Measurements from ENCODE around the gene FBXW8. TPM values are rescaled to one million over a fixed set of nuclear protein-coding genes. Genes with fewer than 3 reads are reported as not detected.

Gene FBXW8
- total RNA-seq, 1 donor from 2014 or later: 16.4 TPM

DNA sequence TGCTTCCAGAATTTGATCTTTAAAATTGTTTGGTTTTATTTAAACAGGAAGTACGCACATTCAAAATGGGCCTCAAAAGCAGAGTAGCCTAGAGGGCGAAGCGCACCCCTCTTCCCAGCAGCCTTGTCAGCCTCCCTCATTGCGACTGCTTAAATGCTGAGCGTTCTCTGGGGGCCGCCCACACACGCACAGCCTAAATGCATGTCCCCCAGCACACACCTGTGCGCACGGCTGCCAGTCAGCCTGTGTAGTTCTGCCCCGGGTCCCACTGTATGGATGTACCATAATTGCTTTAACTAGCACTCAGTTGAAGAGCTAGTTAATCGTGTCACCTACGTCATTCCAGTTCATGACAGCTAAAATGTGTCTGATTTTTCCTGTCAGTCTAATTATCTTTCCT is 109.1 kb downstream of the FBXW8 start:
- DNase-seq (ENCODE audit: low read depth): no peak

DNA sequence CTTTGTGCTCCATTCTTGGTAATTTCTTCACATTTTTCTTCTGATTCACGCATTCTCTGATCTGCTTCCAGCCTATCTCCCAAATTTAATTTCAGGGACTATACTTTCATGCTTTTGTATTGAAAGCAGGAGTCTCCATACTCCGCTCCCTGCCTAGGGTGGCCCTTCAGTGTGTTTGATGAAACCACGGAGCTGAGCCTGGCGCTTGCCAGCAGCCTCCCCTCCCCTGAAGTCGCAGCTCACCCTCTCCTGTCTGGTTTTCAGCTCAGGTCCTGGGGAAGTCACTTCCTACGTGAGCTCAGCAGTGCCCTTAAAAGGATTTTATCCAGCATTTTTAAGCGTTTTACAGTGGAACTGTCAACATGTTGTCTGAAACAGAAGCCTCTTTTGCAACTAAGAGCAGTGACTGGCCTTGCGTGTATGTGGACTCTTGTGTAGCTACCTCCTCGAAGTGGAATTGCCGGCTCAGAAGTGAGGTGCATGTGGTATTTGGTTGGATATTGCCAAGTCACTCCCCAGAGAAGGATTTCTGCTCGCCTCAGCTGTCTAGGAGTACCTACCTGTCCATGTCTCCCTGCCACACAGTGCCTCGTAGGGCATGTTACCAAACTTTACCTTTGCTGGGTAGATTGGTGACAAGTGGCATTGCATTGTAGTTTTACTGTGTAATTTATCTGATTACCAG is 109.9 kb downstream of the FBXW8 start:
- no peak for DNase-seq (ENCODE audit: low read depth)

DNA sequence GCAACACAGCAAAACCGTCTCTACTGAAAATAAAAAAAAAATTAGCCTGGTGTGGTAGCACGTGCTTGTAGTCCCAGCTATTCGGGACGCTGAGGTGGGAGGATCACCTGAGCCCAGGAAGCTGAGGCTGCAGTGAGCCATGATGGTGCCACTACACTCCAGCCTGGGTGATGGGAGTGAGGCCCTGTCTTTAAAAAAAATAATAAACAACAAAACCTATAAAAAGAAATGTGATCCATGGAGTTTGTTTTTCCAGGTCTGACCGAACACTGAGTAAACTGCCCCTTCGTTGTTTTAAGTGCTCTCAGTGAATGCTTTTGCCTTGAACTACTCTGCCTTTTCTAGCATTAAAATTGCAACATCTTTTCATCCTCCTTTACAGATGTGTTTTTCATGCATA is 111.7 kb downstream of the FBXW8 start:
- no peak for DNase-seq (ENCODE audit: low read depth)

DNA sequence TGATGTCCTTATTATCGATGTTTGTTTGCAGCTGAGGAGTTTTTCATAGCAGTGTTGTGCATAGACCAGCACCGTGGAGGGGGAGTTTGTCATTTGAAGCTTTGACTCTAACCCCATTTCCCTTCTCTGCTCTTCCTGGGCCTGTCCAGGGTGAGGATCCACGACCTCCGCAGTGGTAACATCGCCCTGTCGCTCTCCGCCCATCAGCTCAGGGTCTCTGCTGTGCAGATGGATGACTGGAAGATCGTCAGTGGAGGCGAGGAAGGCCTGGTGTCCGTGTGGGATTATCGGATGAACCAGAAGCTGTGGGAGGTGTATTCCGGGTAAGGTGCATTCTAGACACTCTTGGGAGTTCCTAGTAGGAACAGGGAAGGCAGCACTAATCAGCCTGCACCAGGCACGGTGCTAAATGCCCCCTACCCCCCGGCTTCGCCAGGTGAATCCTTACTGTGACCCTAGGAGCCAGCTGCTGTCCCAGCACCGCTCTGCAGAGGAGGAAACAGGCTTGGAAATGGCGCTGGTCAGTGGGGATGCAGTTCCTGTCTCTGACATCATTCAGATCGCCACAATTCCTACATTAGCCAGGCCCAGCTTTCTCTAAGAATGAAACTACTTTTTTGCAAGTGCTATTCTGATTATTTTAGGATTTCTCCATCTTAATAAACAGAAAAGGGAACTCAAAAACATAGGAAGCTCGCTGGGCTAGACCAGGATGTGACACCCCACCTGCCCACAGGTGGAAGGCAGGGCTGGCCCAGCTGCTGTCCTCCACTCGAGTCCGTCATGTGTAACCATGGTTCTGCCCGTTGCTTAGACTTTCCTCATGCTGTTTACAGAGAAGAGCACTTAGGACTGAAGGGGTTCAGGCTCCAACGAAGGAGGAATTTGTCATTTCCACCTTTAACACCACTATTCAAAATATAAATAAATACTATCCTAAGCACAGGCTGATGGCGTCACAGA is 113.5 kb downstream of the FBXW8 start:
- DNase-seq (ENCODE audit: low read depth): no peak

DNA sequence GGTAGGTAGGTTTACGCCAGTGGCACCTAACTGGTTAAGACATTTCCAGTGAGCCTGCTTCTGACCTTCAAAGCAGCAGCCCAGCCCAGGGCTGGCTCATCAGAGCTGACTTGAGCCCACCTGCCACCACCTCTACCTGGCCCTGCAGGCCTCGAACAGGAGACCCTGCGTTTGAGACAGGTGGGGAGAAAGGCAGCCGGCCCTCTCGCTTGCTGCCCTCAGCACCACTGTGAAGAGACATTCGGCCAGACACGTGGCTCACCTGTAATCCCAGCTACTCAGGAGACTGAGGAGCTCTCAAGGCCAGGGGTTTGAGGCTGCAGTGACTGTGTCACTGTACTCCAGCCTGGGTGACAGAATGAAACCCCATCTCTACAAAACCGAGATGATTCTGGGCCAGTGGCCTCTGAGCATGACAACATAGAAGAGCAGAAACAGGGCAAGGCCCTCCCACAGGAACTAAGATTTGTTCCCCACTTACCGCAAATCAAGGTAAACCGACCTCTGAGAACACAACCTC is 114.3 kb downstream of the FBXW8 start:
- DNase-seq (ENCODE audit: low read depth): no peak

DNA sequence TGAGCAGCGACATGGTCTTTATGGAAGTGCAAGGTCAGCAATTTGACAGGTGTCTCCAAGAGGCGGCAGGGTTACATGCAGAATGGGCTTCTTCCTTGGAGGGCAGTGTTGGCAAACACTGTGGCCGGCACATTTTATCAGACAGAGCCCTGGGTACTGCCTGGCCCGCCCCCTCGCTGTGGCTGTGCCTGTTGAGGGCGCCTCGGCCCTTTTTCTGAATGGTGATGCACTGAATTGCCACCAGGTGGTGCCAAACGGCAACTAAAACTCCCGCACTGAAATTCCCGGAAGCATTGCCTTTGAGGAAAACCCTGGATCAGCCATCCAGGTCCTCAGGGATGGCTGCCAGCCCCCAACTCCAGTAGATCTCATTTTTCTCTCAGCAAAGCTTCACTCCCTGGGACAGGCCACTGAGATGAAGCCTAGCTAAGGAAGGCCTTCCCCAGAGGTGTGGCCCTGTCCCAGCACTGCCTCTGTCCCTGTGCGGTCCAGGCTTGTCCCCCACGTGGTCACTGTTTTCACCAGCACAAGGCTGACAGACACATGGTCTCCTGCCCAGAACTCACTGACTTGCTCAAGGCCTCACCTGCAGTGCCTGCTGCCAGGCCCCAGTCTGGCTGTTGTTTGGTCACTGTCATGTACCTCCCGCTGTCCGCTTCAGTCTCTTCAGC is 114.9 kb downstream of the FBXW8 start:
- DNase-seq (ENCODE audit: low read depth): peak; percentile 67

DNA sequence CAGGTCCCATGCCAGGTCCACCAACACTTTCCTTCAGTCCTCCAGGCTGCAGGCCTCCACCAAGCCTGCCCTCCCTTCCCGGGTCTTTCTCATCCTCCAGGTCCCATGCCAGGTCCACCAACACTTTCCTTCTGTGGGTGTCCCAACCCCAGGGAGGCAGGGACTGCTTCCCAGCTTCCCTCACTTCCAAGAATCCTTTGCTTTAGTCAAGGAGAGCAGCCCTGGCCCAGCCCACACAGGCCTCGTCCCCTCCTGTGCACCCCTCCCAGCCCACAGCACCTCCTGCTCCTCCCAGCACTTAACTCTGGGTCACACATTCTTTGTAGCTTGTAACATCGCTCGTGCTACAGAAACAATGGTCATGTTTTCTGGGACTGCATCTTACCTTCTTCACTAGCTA is 115.6 kb downstream of the FBXW8 start:
- DNase-seq (ENCODE audit: low read depth): no peak

DNA sequence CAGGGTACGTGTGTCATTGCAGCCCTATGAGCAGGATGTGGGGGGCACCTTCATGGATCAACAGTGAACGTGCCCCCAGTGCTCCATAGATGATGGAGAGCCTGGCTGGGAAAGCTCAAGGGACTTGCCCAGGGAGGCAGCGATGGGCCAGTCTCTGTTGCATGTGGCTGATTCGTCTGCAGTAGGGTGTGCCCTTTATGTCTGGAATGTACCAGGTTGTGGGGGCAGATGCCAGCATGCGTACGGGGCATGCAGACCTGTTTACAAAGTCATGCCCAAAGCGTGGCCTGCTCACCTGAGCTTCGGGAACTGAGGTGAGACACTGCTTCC is 116.1 kb downstream of the FBXW8 start:
- no peak for DNase-seq (ENCODE audit: low read depth)

DNA sequence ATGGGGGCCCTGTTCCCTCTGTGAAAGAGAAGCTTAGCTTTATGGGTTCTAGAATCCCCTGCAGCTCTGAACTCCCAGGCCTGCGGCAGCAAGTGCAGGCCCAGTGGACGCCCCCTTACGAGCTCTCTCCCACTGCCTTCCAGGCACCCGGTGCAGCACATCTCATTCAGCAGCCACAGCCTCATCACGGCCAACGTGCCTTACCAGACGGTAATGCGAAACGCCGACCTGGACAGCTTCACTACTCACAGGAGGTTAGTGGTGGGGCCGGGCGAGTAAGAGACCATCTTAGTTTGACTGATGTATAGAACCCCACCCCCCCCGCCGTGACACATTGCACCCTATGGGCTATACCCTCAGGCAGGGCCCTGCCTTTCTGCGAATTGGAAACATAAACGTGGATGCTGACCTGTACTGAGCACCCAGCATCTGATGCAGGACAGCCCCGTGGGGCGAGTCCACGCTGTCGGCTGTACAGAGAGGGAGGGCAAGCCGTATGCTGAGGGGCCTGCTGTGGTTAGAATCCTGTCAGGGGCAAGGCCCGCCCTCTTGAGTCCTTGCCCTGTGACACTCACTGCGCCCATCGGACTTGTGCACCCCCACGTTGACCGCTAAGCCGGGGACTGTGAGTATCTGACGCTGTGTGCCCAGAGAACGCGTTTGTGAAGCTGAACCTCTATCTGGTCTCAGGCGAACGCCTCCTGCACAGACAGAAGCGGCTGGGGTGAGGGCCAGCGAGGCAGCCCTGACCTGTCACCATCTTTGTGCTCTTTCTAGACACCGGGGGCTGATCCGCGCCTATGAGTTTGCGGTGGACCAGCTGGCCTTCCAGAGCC is 116.7 kb downstream of the FBXW8 start:
- no peak for DNase-seq (ENCODE audit: low read depth)

DNA sequence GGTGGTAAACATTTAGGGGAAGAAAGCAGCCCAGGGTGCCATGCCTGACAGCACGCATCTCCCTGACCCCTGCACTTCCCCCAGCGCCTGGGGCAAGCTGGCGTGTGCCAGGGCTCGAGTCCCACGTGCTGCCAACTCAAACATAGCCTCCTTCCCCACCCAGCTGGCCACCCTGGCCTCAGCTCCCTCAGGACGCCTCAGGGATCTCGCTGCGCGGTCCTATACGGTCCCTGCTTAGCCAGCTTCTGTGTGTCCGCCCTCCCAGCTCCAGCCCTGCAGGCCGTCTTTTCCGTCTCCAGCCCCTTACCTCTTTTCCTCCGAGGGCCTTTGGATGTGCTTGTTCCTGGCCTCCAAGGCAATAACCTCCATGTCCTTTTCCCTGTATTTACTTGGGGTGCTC is 117.5 kb downstream of the FBXW8 start:
- no peak for DNase-seq (ENCODE audit: low read depth)

DNA sequence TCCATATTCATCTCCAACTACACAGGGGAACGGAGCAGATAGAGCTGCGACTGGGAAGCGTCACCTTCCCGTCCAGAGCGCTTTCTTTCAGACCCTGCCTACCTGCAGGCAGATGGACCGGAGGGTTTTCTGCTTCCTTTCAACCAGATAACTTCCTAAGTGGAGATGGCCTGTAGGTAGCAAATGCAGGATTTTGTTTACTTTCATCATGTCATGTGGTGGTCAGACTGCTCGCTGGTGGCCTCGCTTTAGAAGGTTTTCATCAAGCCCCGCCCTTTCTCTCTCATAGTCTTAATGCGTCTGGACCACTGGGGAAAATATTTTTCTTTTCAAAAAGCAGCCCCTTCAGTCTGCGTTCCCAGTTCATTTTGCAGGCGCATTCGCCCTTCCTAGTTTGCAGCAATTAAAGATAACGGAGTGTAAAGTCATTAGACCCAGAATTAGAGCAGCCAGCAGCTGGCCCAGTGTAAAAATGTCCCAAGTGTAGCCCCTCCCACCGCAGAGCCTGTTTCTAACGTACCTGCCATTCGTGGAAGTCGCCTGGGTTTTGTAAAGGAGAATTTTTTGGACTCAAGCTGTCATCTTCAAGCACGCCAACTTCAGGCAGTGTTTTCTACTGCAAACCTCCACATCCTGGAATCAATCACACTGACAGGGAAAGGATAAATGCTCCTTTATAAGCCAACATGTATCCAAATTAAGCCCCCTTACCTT is 119.6 kb downstream of the FBXW8 start:
- DNase-seq (ENCODE audit: low read depth): no peak

DNA sequence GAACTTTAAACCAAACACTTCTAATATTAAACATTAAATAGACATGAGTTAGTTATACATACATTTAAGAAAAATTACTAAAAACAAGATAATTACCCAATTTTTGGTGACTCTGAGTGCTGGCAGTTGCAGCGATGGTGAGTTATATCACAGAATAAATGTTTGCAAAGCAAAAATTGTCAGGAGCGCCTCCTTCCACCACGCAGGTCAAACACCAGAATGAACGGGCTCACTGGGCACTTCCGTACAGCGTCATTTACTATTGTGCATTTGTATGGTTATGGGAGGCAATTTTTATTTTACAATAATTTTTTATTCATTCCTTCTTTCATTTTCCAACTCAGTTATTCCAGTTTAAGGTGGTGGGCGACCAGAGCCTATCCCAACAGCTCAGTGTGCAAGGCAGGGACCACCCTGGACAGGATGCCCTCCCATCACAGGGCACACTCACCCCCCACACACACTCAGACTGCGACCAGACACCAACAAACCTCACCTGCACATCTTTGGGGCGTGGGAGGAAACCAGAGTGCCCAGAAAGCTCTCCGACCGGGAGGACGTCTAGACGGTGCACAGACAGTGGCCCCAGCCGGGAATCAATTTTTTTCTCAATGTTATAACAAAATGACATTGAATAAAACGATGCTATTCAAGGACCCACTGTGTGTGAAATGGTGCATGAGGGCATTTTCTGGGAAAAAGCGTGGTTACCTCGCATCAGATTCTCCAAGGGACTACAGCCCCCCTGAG is 121.3 kb downstream of the FBXW8 start:
- no peak for DNase-seq (ENCODE audit: low read depth)

DNA sequence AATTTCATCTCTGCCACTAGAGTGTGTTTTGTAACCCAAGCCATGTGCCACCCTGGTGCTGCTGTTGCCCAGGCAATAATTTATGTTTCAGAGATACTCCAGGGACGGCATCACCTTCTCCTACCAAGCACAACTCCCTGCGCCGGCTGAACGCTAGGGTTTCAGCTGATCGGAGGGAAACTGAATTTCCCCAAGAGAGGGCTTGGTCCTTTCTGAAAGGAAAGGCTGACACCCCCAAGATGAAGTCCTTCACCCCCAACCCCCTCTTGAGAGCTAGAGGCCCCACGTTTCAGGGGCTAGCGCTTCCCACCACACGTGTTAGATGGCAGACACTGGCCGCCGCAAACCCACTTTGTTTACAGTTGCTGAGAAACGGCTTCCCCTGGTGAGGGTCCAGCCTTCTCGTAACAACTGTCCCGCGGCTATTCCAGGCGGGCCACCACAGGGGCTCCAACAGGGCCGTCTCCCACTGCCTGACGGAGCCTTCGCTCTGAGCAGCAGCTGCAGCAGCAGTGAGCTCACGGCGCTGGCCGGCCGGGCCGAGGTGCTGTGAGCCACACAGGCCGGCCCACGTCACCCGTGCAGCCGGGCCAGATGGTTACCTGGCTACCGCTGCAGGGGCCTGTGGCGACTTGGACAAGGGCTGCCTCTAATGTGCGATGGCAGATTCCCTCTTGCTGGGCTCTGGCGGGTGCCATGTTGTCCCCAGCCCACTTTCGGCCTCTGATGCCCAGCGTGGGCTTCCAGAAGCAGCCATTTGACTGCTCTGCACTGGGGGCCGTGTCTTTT is 122.0 kb downstream of the FBXW8 start:
- DNase-seq (ENCODE audit: low read depth): peak; percentile 49

DNA sequence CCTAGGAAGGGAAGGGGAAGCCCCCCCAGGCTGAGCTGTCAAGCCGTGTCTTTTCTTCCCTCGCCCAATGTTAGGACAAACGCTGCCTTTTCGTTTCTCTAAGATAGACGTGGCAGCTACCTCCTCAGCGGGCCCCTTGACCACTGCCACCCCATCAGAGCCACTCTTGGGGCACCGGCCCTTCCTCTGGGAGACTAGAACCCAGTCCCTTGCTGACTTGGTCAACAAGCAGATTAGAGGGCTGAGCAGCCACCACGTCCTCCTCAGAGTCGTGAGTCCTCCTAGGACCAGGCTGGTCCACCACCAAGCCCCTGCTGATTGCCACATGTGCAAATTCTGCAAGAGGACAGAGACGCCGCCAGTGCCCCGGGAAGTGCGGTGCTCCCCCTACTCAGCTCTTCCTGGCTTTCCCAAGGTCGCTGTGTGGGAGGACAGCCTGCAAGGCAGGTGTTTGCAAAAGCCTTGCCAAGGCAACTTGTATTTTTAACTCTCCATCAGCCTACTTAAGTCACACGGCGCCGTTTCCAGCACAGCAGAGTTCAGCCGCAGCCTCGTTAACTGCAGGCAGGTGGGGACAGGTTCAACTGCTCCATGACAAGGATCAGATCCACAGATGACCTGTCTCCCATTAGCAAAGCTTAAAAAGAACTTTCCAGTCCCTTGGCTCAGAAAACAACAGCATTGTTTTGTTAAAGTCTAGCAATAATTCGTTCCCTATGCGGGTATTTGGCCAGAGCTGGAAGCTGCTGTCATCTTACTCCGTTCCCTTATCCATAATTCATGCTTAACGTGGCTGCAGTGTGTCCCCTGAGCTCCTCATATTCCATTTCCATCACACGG is 122.9 kb downstream of the FBXW8 start:
- DNase-seq (ENCODE audit: low read depth): no peak

DNA sequence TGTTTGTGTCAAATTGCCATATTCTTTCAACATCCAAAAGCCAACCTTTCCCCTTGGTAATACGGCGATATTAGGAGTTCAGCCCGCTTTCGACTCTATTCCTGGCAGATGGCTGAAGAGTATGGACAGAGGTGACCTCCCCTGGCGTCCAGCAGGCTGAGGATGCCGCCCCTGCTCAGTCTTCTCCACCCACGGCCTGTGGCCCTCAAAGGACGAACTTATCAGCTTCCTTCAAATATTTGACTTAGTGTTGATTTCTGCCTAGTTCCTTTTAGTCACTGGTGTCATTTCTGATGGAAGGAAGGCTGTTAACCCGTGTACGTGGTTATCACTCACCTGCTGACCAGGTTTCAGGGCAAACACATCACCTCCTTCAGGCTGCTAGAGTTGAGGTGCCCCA is 123.5 kb downstream of the FBXW8 start:
- no peak for DNase-seq (ENCODE audit: low read depth)

DNA sequence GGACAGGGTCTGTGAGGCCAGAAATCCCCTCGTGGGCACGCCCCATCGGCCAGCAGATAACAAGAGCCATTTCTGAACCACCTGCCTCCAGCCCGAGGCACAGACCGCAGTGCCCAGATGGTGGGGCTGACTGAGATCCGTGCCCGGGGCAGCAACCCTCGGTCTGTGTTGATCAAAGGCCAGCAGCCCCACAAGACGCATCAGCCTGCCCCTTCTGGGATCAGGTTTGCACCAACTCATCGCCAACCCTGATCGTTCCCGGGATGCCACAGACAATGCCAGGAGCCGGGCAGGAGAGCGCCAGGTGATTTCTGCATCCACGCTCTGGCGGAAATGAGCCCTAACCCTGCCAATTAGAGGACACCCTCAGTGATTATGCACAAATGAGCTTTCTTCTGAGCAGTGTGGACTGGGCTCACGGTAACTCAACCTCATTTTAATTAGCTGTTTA is 124.0 kb downstream of the FBXW8 start:
- no peak for DNase-seq (ENCODE audit: low read depth)

DNA sequence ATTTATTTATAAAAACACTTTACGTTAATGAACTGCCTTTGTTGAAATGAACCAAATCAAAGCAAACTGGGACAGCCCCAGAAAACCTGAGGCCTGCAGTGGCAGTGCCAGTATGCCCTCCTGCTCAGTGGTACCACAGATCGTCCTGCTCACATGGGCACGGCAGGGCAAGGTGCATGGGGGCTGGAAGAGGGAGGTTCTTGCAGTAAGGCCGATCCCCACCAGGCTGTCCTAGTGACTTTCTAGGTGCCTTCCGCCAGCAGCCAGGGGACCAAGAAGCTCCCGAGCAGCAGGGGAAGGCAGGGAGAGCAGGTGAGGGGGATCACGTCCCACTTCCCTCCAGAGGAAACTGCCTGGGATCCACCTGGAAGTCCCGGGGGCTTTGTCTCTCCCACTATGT is 124.5 kb downstream of the FBXW8 start:
- DNase-seq (ENCODE audit: low read depth): no peak

DNA sequence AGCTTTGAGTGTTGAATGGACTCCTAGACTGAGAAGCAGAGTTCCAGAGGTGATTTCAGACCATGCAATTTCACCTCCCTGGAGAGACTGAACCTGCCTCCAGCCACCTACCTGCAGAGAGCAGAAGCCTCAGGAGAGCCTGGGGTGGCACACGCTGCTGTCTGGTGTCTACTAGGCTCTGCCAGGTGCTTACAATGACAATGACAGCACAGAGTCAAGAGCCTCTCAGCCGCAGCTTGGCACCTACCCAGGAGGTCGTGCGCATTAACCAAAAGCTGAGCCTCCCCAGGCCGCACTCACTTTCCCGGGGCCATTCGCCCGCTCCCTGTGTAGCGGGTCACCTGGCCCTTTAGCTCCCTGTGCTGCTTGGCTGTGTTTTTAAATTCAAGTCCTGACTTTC is 125.3 kb downstream of the FBXW8 start:
- DNase-seq (ENCODE audit: low read depth): no peak

Data from myocyte (in vitro differentiated cells).